HEK293 (cell line): ENCODE results near the gene AGAP3.
A peak's percentile ranks its signal among the peaks of the same experiment; 100 is the strongest.

ENCODE experiments used
- CTCF ChIA-PET: fragments of 350-600 bp; formaldehyde crosslinking; extraction: SDS; loops from one replicate; lab custom pipeline; 2021; ENCODE audit warnings: antibody characterized with exemption; lab: Yijun Ruan, JAX
- POLR2A ChIA-PET: fragments of 300-600 bp; formaldehyde crosslinking; extraction: SDS; loops from one replicate; lab custom pipeline; 2020; ENCODE audit warnings: antibody characterized with exemption, inconsistent platforms; lab: Yijun Ruan, JAX
- H3K27ac ChIP-seq: fragments of 200-500 bp; sonication (Bioruptor generic); 2 replicates; pipeline ENCODE4 v1.5.1; 2014; ENCODE audit warnings: low read depth, low read length, control low read depth, inconsistent platforms; ENCODE audit errors: extremely low read depth
- H3K36me3 ChIP-seq, 2 experiments: fragments of 200-500 bp in 1 of 2; sonication (Bioruptor generic) in 1 of 2; 1 replicate in 1 of 2; 2 replicates in 1 of 2; pipeline ENCODE4 v1.5.1; 2014 to 2017; ENCODE audit warnings: inconsistent platforms in 2 of 2, low read length in 2 of 2; ENCODE audit not compliant: control insufficient read depth in 2 of 2, insufficient read depth in 1 of 2
- H3K4me1 ChIP-seq: fragments of 200-500 bp; sonication (Bioruptor generic); 2 replicates; pipeline ENCODE4 v1.5.1; 2014; ENCODE audit warnings: mild to moderate bottlenecking, low read length, inconsistent platforms; ENCODE audit not compliant: control insufficient read depth, insufficient read depth
- H3K4me3 ChIP-seq: 2 replicates; pipeline ENCODE4 v1.5.1; 2011; ENCODE audit warnings: low read depth, mild to moderate bottlenecking, control low read depth, low read length, moderate library complexity
- H3K9me3 ChIP-seq: fragments of 200-500 bp; sonication (Bioruptor generic); 2 replicates; pipeline ENCODE4 v1.5.1; 2014; ENCODE audit warnings: low read depth, low read length, inconsistent platforms; ENCODE audit not compliant: control insufficient read depth, insufficient read depth
- GLIS2 ChIP-seq: fragments of 450-650 bp; formaldehyde crosslinking; IDR thresholded peaks from 2 replicates; pipeline ENCODE4 v1.5.1; 2016; ENCODE audit warnings: missing biosample characterization, missing genetic modification characterization
- MZF1 ChIP-seq: fragments of 450-650 bp; formaldehyde crosslinking; IDR thresholded peaks from 2 replicates; pipeline ENCODE4 v1.5.1; 2017; ENCODE audit warnings: missing biosample characterization, missing genetic modification characterization, borderline replicate concordance
- PBX3 ChIP-seq: sonication (generic); formaldehyde crosslinking; IDR thresholded peaks from 2 replicates; pipeline ENCODE4 v1.8.1; 2022; ENCODE audit warnings: mild to moderate bottlenecking, moderate library complexity, missing genetic modification reagents
- REPIN1 ChIP-seq: fragments of 450-650 bp; formaldehyde crosslinking; IDR thresholded peaks from 2 replicates; pipeline ENCODE4 v1.5.1; 2017; ENCODE audit warnings: missing biosample characterization, missing genetic modification characterization, low read depth
- SETDB1 ChIP-seq: IDR thresholded peaks from one replicate; pipeline ENCODE4 v1.6.1; 2017; ENCODE audit warnings: mild to moderate bottlenecking, low read length, moderate library complexity, mixed read lengths; ENCODE audit not compliant: insufficient read length
- ZBTB20 ChIP-seq: fragments of 450-650 bp; formaldehyde crosslinking; IDR thresholded peaks from 2 replicates; pipeline ENCODE4 v1.5.1; 2016; ENCODE audit warnings: missing biosample characterization, missing genetic modification characterization
- ZBTB44 ChIP-seq: fragments of 450-650 bp; IDR thresholded peaks from 2 replicates; pipeline ENCODE4 v1.5.1; 2018; ENCODE audit warnings: missing biosample characterization, mild to moderate bottlenecking, missing genetic modification characterization
- ZBTB7A ChIP-seq: fragments of 450-650 bp; formaldehyde crosslinking; IDR thresholded peaks from 2 replicates; pipeline ENCODE4 v1.5.1; 2016; ENCODE audit warnings: low read depth, missing biosample characterization, missing genetic modification characterization
- ZFP3 ChIP-seq: fragments of 450-650 bp; formaldehyde crosslinking; IDR thresholded peaks from 2 replicates; pipeline ENCODE4 v1.5.1; 2016; ENCODE audit warnings: low read depth, missing biosample characterization, missing genetic modification characterization
- ZNF169 ChIP-seq: fragments of 450-650 bp; formaldehyde crosslinking; IDR thresholded peaks from 2 replicates; pipeline ENCODE4 v1.5.1; 2016; ENCODE audit warnings: missing biosample characterization, missing genetic modification characterization
- ZNF202 ChIP-seq: fragments of 450-650 bp; formaldehyde crosslinking; IDR thresholded peaks from 2 replicates; pipeline ENCODE4 v1.5.1; 2016; ENCODE audit warnings: missing biosample characterization, missing genetic modification characterization, borderline replicate concordance
- ZNF239 ChIP-seq: fragments of 450-650 bp; formaldehyde crosslinking; IDR thresholded peaks from 2 replicates; pipeline ENCODE4 v1.5.1; 2016; ENCODE audit warnings: missing biosample characterization, missing genetic modification characterization
- ZNF274 ChIP-seq, 2 experiments: fragments of 200-500 bp in 1 of 2; fragments of 450-650 bp in 1 of 2; sonication (Bioruptor generic) in 1 of 2; formaldehyde crosslinking in 1 of 2; IDR thresholded peaks; 2 replicates each; pipeline versions ENCODE4 v1.5.1 to v1.6.1; 2014 to 2016; ENCODE audit warnings: borderline replicate concordance in 1 of 2, inconsistent platforms in 1 of 2, low read length in 1 of 2, missing biosample characterization in 1 of 2, missing genetic modification characterization in 1 of 2
- ZNF354C ChIP-seq: fragments of 450-650 bp; formaldehyde crosslinking; IDR thresholded peaks from 2 replicates; pipeline ENCODE4 v1.5.1; 2016; ENCODE audit warnings: missing biosample characterization, missing genetic modification characterization, low read depth, borderline replicate concordance
- ZNF398 ChIP-seq: fragments of 450-650 bp; formaldehyde crosslinking; IDR thresholded peaks from 2 replicates; pipeline ENCODE4 v1.5.1; 2017; ENCODE audit warnings: missing biosample characterization, missing genetic modification characterization
- ZNF48 ChIP-seq: fragments of 450-650 bp; formaldehyde crosslinking; IDR thresholded peaks from 2 replicates; pipeline ENCODE4 v1.5.1; 2016; ENCODE audit warnings: missing biosample characterization, missing genetic modification characterization
- ZNF488 ChIP-seq: fragments of 450-650 bp; formaldehyde crosslinking; IDR thresholded peaks from 2 replicates; pipeline ENCODE4 v1.5.1; 2016; ENCODE audit warnings: missing biosample characterization, missing genetic modification characterization
- ZNF530 ChIP-seq: fragments of 450-650 bp; formaldehyde crosslinking; IDR thresholded peaks from 2 replicates; pipeline ENCODE4 v1.5.1; 2016; ENCODE audit warnings: low read depth, missing biosample characterization, missing genetic modification characterization
- ZNF664 ChIP-seq: fragments of 450-650 bp; formaldehyde crosslinking; IDR thresholded peaks from 2 replicates; pipeline ENCODE4 v1.5.1; 2016; ENCODE audit warnings: missing biosample characterization, missing genetic modification characterization
- ZNF692 ChIP-seq: fragments of 450-650 bp; formaldehyde crosslinking; IDR thresholded peaks from 2 replicates; pipeline ENCODE4 v1.5.1; 2016; ENCODE audit warnings: missing biosample characterization, missing genetic modification characterization

Gene AGAP3

DNA sequence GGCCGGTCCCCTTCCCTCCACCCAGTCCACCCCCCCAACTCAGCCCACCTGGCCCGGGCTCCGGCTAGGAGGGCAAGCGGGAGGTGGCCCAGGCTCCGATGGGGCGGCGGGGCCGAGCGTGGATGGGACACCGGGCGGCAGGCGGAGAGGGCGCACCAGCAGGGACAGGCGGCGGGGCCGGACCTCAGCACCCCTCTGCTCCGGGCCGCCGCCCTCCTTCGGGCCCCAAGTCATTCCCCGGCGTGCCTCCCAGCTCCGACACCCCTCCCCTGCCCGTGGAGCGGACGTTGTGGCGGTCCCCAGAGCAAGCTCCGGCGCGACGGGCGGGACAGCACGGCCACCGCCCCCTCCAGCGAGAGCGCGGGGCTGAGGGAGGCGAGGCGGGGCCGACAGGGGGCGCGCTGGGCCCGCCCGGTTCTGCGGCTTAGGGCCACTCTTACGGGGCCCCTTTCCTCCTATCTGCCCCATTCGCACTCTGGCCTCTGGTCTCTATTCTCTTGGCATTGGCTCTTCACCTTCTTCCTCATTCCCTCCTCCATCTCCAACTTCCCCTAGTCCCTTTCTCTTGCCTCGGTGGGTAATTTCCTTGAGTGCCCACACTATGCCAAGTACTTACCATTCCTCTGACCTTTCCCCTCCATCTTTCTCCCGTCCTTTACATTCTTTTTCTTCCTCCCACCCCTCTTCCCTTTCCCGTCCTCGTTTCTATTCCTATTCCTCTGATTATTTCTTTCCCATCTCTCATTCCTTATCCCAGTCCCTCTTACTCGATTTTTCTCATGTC is 81.9 kb downstream of the AGAP3 start (continued):
- TF ChIP-seq ZNF274 (IDR thresholded peaks at IDR 0.05; ENCODE audit: low read length) (no peak), ZNF274 (tag by site-specific recombination; IDR thresholded peaks at IDR 0.05; ENCODE audit: borderline replicate concordance) (no peak), ZNF202 (0 out of 2 replicates have a peak, but pooled peaks have one; percentile 30), ZBTB7A (tag by site-specific recombination) (no peak)

GRCh38 chr7:151168787-151169162 is 82.5 kb downstream of the AGAP3 start:
- no peaks in the 10 kb centered on the region for H3K36me3 ChIP-seq
- no peak for TF ChIP-seq PBX3 (CRISPR knock-in tag)
- TF ChIP-seq GLIS2 (tag by site-specific recombination): no peak
- no peak for TF ChIP-seq SETDB1
- no peak for TF ChIP-seq ZNF354C (tag by site-specific recombination)
- TF ChIP-seq ZNF692 (tag by site-specific recombination): no peak
- TF ChIP-seq REPIN1: no peak
- TF ChIP-seq ZNF530 (tag by site-specific recombination): no peak
- TF ChIP-seq ZFP3 (tag by site-specific recombination): no peak
- TF ChIP-seq ZNF398 (tag by site-specific recombination): no peak
- TF ChIP-seq MZF1: no peak
- TF ChIP-seq ZBTB20 (tag by site-specific recombination): no peak
- TF ChIP-seq ZNF239 (tag by site-specific recombination): no peak
- no peak for TF ChIP-seq ZNF664 (tag by site-specific recombination)
- no peak for TF ChIP-seq ZNF488 (tag by site-specific recombination)
- TF ChIP-seq ZNF48: no peak
- no peak for TF ChIP-seq ZNF169 (tag by site-specific recombination)
- TF ChIP-seq ZBTB44 (tag by site-specific recombination): no peak
- no peaks in the 10 kb centered on the region for H3K4me1 ChIP-seq
- H3K4me3 ChIP-seq: no peak overlapping the region
- ChIA-PET POLR2A (no interaction called here), CTCF (interaction anchor here (0.6 to 2.6 kb wide), 10 partner anchors 11 to 679 kb away, joined by 4 to 20 read pairs (median 8); no protein-coding TSS in a partner anchor)
- no peaks in the 10 kb centered on the region for H3K9me3 ChIP-seq
- no peak overlapping the region for H3K27ac ChIP-seq
